HS-5 (cell line): ENCODE data around the gene OSBP2.
"Not testable (repeated sequence)": the region's sequence is repeated elsewhere in the genome, so short reads cannot be mapped to it uniquely, and the experiment has no call there.

Experiments
- DNase-seq: peaks from one replicate; pipeline ENCODE4 v3.0.0-alpha.2; 2012; ENCODE audit warnings: low read depth

OSBP2 gene

DNA sequence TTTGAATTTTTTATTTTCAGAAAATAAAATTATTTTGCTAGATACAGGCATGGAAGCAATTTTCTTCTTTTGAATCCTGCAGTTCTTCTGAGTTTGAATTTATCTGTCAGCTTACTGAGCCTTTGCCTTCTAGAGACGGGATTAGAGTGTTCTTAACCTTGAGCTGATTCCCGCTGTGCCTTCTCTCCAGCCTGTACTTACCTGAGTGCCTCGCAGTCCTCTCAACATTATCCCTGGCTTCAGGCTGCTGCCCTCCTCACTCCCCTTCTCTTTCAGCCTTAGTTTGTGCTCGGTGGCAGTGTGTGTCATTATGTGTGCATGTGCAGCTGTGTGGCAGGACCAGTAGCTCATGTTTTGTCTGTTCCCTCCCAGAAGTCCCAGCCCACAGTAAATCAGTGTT, 24.3 kb downstream of the OSBP2 start:
- no peak for DNase-seq

DNA sequence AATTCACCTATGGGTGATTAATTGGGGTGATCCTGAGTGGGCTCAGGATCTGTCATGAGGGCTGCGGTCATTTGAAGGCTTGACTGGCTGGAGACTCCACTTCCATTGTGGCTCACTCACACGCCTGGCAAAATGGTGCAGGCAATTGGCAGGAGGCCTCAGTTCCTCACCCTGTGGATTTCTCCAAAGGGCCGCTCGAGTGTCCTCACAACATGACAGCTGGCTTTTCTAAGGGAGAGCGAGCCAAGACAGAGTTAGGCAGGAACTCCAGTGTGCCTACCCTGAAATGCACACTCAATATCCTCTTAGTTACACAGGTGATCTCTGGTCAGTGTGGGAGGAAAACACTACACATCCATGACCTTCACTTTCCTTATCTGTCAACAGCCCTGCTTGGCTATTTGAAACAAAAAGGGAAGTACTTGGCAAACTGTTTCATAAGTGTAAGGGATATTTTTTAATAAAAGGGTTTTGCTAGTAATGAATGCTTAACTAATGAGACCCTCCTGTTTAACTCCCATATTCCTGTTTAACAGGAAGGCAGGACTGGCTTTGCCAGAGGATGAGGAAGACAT, 25.7 kb downstream of the OSBP2 start:
- no peak for DNase-seq

DNA sequence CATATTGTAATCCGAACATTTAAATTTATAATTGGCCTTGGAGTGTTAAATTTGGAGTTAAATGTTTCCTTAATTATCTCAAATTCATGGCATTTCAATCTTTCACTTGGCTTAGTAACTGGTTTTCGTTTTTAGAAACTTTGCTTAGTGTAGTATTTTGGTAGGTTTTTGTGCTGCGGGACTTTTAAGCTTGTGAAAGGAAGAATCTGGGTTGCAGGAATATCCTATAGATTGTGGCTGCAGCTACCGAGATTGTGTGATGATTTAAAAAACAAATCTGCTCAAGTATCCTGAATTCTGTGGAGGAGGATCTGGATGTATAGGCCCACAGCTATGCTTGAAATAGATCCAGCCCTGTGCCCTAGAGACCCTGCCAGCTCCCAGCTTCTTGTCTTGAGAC, 27.1 kb downstream of the OSBP2 start:
- DNase-seq, result no peak

GRCh38 chr22:30728826-30729225, 34.2 kb downstream of the OSBP2 start:
- DNase-seq, result no peak

DNA sequence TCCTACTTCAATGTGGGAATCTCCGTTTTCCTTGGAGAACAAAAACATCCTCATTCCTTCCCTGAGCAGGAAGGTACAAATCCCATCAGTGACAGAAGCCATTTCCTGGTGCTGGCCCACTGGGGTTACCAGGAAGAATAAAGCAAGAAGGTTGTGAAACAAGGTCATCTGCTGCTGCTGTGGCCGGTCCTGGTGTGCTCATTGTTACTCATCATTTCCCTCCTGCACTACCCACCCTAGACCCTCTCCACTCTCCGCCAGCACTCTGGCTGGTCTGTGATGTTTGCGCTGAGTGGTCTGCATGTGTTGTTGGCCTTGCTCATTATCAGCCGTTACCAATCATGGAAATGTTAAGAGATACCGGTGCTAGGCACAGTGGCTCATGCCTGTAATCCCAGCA, 37.0 kb downstream of the OSBP2 start:
- no peak for DNase-seq

DNA sequence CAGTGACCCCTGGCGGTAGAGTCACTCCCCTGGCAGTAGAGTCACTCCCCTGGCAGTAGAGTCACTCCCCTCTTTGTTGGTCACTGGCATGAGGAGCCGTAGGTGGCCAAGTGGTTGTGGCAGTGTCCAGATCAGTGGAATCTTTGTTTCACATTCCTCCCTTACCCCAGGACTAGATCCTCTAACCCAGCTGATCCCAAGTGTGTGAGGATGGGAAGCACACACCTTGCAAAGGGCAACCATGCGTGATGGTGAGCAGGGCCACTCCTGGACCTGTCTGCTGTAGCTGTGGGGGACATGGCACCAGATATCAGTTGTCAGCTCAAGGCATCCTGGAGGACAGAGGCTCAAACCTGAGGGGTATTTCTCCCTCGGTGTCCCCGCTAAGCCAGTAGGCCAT, 37.8 kb downstream of the OSBP2 start:
- no peak for DNase-seq

- DNase-seq, result peak; percentile 58
Observed at GRCh38 chr22:30733181-30733631, 38.5 kb downstream of the OSBP2 start.

- DNase-seq, result not testable (repeated sequence)
Observed at GRCh38 chr22:30740007-30740406, 45.3 kb downstream of the OSBP2 start.

DNA sequence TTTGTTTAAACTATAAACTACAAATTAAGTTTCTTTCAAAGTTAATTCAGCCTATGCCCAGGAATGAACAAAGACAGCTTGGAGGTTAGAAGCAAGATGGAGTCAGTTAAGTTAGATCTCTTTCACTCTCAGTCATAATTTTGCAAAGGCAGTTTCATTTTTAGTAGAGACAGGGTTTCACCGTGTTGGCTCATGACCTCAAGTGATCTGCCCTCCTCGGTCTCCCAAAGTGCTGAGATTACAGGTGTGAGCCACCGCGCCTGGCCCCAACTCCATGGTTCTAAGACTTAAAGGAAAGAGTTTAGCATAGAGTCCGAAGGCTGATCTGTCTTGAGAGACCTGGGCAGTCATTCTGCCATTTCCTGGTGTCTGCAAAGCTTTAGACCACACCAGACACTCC, 45.8 kb downstream of the OSBP2 start:
- not testable (repeated sequence) for DNase-seq

GRCh38 chr22:30742291-30743256, 47.9 kb downstream of the OSBP2 start:
- DNase-seq, result no peak

DNA sequence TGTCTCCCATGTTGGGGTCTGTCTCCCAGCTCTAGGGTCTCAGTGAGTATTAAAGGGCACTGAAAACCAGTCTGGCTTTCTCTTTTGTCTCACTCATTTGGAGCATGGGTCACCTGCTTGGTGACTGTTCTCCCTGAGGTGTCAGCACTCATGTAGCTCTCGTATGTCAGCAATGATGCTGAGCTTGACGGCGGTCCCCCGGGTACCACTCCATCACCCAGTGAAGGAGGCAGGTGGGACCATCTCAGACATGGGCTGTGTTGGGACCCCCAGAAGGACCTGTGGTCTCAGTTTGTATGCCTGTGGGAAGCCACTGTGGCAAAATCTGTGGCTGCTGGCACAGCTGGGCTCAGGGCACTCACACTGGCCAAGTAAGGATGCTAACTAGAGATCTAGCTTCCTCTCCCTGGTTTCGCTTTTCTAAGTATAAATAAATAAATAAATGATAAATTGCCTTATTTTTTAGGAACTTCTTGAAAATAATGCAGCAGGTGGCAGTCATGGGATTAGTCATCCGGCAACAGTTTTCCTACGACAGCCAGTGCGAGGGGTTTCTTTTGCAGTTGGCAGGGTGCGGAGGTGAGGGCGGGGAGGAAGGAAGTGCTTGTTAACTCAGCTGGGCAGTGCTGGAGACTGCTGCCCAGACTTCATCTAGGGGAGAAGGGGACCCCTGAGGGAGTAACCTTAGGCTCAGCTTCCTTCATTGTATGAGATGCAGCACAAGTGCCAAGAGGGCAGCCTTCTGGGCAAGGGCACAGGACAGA, 48.8 kb downstream of the OSBP2 start:
- DNase-seq, result no peak

DNA sequence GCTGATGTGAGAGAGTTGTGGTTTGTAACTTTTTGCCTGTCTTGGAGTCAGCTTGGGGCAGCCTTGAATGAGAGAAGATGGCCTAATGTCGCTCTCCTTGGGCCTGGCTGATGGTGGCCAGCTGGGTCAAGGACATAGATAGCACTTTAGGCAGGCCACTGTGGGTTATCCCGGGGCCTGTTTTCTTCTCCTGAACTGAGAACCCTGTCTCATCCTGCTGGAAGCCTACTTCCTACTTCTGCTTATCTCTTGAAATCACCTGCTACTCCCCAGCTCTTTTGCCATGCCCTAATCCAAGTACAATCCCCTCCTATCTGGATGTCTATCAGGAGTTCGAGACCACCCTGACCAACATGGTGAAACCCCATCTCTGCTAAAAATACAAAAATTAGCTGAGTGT, 49.5 kb downstream of the OSBP2 start:
- DNase-seq, result no peak

DNA sequence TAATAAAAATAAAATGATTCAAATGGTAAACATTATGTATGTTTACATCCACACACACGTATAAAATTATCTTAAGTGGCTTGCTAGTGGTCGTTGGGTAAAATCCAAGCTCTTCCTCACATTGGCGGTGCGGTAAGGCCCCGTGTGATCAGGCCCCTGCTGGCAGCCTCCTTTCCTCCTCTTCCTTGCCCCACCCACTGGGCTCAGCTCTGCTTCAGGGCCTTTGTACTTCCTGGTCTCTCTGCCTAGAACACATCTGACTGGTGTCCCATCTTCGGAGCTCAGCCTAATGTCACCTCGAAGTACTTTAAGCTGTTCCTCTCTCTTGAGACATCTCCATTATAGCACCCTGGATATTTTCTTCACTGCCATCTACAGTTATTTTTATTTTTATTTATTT, 52.8 kb downstream of the OSBP2 start:
- no peak for DNase-seq

DNA sequence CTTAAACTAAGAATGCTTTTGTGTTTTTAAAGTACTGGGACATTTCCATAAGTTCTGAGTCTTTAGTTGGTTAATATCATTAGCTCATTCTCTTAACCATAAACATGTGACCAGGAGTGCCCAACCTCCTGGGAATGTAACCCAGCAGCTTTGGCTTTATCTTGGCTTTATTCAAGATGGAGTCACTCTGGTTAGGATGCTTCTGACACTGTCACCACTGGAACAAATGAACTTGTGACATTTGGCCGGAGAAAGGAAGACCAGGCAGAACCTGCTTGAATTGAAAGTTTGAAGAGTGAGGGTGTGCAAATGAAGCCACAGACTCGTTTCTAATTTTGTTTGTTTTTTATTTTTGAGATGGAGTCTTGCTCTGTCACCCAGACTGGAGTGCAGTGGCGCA, 54.6 kb downstream of the OSBP2 start:
- DNase-seq, result no peak

GRCh38 chr22:30749849-30750248, 55.2 kb downstream of the OSBP2 start:
- no peak for DNase-seq

DNA sequence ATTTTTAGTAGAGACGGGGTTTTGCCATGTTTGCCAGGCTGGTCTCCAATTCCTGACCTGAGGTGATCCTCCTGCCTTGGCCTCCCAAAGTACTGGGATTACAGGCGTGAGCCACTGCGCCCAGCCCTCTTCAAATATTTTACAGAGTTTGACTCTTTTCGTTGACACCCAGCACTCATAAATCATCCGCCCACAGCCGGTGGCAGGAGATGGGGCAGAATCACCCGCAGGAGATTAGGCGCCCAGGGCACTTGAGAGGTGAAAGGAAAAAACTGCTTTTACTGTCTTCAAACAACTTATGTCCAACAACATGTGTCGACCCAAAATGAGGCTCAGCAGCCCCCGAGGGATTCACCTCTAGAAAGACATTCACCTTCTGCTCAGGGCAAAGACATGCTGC, 56.9 kb downstream of the OSBP2 start:
- no peak for DNase-seq

DNA sequence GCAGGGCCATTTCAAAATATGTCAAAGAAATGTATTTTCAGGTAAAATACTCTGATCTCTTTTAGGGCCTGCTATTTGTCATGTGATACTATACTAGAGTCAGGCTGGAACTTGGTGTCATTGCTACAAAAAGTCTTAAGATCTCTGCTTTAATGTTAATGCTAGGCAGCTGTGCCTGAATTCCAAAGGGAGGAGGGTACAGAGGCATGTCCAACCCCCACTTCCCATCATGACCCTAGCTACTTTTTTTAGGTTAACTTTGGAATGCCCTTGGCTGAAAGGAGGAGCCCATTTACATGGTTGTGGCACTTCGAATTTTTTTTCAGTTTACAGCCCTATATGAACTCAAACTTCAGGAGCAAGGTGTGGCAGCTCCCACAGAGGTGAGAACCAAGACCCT, 58.1 kb downstream of the OSBP2 start:
- no peak for DNase-seq

DNA sequence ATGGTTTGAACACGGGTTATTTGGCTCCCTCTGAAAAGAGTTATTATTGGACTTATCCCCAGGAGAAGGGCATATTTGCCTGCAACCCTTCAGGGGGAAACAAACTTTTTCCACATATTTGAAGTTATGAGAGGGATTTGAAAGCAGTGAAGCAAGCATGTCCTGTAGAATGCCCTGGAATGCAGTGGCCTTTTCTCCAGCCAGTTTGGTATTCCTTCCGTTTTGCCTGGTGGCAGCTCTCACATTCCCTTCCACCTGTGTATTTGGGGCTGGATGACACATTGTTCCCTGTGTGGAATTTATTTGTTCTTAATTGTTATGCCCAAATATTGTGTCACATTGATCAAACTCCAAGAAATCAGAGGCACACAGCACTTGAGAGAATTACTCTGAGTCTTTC, 59.0 kb downstream of the OSBP2 start:
- no peak for DNase-seq

DNA sequence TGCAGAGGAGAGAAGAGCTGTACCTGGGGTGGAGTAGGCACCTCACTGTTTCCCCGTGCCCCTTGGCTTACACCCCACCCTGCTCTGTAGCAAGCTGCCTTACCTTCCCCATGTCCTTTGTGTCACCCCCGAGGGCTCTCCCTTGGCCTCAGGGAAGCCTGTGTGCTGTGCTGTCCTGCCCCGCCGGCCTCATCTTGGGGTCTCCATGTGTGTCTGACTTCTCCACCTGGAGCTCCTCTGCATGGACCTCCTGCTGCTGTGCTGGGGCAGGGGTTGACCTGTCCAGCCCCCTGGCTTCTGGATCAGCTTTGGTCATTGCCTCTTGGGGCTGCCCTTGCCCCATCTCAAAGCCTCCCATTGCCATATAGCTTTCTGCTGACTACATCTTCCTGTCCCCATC, 59.8 kb downstream of the OSBP2 start:
- DNase-seq, result no peak

DNA sequence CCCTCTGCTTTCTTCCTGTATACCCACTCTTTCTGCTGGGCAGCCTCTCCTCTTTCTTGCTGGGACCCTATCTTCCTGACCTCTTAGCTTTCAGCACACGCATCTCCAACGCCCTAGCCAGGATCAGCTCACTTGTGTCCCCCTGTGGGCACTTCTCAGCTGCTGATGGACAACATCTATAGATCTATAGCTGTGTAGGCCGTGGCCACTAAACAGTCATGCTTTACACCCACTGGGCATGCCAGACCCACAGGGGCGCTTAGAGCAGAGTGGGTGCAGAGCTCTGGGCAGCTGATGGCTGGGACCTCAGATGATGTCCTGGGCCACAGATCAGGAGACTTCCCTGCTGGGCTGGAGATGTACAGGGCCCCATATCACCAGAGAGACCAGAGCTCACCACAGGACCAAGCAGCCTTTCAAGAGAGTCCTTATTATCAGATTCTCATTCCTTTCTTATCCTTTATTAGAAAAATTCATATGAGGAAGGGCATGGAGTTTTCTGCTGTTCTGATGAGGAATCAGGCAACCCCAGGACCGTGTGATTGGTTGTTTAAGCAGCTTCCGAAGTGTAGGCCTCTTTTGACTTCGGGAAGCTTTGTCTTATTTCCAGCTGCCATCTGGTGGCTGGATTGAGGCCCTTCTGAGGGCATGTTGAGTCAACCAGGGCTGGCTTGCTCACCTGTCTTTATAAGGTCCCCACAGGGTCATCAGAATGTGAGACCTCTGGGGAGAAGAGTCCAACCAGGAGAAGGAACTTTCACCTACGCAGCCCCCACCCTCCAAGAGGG, 60.5 kb downstream of the OSBP2 start:
- peak; percentile 42 for DNase-seq

- DNase-seq, result no peak
Observed at GRCh38 chr22:30755759-30756124, 61.1 kb downstream of the OSBP2 start.
